Muscle of leg (tissue), 11 donors: ENCODE results near the gene ARHGAP24. TPM values are rescaled to one million over a fixed set of nuclear protein-coding genes. Genes with fewer than 3 reads are reported as not detected.

Source experiments
- DNase-seq: peaks from one replicate; pipeline ENCODE4 v3.0.0; 2013
- H3K27ac ChIP-seq: one replicate; pipeline ENCODE4 v1.5.1; 2013; ENCODE audit warnings: mild to moderate bottlenecking, low read length, control low read depth
- H3K27me3 ChIP-seq: one replicate; pipeline ENCODE4 v1.6.1; 2013; ENCODE audit warnings: low read length; ENCODE audit not compliant: control insufficient read depth, insufficient read depth
- H3K36me3 ChIP-seq: one replicate; pipeline ENCODE4 v1.6.1; 2013; ENCODE audit warnings: low read length; ENCODE audit not compliant: control insufficient read depth, insufficient read depth
- H3K4me1 ChIP-seq: one replicate; pipeline ENCODE4 v1.6.1; 2013; ENCODE audit warnings: low read length; ENCODE audit not compliant: control insufficient read depth, insufficient read depth
- H3K4me3 ChIP-seq: one replicate; pipeline ENCODE4 v1.5.1; 2013; ENCODE audit warnings: low read length, control low read depth
- H3K9me3 ChIP-seq: replicated peaks from 2 replicates; pipeline ENCODE4 v1.6.1; 2013; ENCODE audit warnings: low read depth, low read length; ENCODE audit not compliant: control insufficient read depth
- WGBS: methylation state at CpG from one replicate; pipeline ENCODE4 v1.1.5; 2013; ENCODE audit warnings: missing lambda C conversion rate; ENCODE audit not compliant: insufficient coverage; 5-methylcytosine and 5-hydroxymethylcytosine counted together
- polyA plus RNA-seq, 8 donors: library from polyadenylated mRNA; unstranded; fragments of 120-200 nt; gene quantifications; one replicate each; pipeline versions ENCODE4 v1.2.1 to v1.2.3, GENCODE V29; 2013; ENCODE audit warnings: inconsistent platforms in 1 of 8, low replicate concordance in 1 of 8; ENCODE audit not compliant: insufficient read length in 8 of 8, insufficient read depth in 1 of 8
- total RNA-seq: library from RNA; stranded (reverse); fragments of 120-200 nt; gene quantifications from one replicate; pipeline ENCODE4 v1.2.4, GENCODE V29; 2013

The ARHGAP24 gene
- total and polyA plus RNA-seq, 9 donors, result 39.8 to 66.1 (median 48.9) TPM

- WGBS, result 0% methylated on average over 1 of the region's 2 CpGs
- H3K27me3 ChIP-seq, result no peaks in the 10 kb centered on the region
- no peak for DNase-seq
- no peaks in the 10 kb centered on the region for H3K9me3 ChIP-seq
- no peak overlapping the region for H3K4me3 ChIP-seq
- peaks cover 13% of the 10 kb centered on the region for H3K4me1 ChIP-seq
- H3K36me3 ChIP-seq, result peaks cover 2% of the 10 kb centered on the region
- peak overlapping the region; percentile 84 for H3K27ac ChIP-seq
These were observed 288.3 kb downstream of the ARHGAP24 start for GRCh38 chr4:85763202-85763601.

DNA sequence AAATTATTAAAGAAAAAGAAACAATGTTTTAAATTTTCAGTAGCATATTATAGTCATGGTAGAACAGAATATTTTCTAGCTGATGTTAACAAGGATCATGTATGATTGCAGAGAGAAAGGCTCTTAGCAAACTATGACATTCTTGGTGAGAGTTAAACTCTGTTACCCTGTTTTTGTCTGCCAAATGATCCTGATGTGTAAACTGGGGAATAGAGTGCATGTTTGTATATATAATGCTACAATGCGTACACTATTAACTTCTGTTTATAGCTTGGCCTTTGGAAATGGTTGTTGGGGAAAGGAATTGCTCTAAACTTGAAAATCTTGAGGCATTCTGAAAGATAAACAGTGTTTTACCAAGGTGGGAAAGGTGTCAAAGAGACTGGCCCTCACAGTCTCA lies 292.7 kb downstream of the ARHGAP24 start:
- H3K27ac ChIP-seq, result no peak overlapping the region
- peaks cover 2% of the 10 kb centered on the region for H3K4me1 ChIP-seq
- no peaks in the 10 kb centered on the region for H3K9me3 ChIP-seq
- no peaks in the 10 kb centered on the region for H3K27me3 ChIP-seq
- no peak overlapping the region for H3K4me3 ChIP-seq
- H3K36me3 ChIP-seq, result no peaks in the 10 kb centered on the region
- no peak for DNase-seq
- no CpG with 5 or more reads among the region's 1 CpG for WGBS

- WGBS, result no CpG with 5 or more reads among the region's 2 CpGs
- Histone ChIP-seq H3K27ac (no peak overlapping the region), H3K4me1 (no peaks in the 10 kb centered on the region), H3K4me3 (no peak overlapping the region), H3K27me3 (no peaks in the 10 kb centered on the region), H3K9me3 (no peaks in the 10 kb centered on the region), H3K36me3 (no peaks in the 10 kb centered on the region)
- no peak for DNase-seq
These were observed 294.1 kb downstream of the ARHGAP24 start for GRCh38 chr4:85769009-85769408.

GRCh38 chr4:85772470-85772869 lies 297.5 kb downstream of the ARHGAP24 start:
- no peak for DNase-seq
- WGBS, result no CpG with 5 or more reads among the region's 1 CpG
- no peaks in the 10 kb centered on the region for H3K27me3 ChIP-seq
- no peaks in the 10 kb centered on the region for H3K36me3 ChIP-seq
- peaks cover 5% of the 10 kb centered on the region for H3K4me1 ChIP-seq
- no peak overlapping the region for H3K4me3 ChIP-seq
- no peaks in the 10 kb centered on the region for H3K9me3 ChIP-seq
- H3K27ac ChIP-seq, result no peak overlapping the region

GRCh38 chr4:85773372-85773771 lies 298.4 kb downstream of the ARHGAP24 start:
- no peaks in the 10 kb centered on the region for H3K27me3 ChIP-seq
- peaks cover 5% of the 10 kb centered on the region for H3K4me1 ChIP-seq
- no CpG with 5 or more reads among the region's 1 CpG for WGBS
- no peaks in the 10 kb centered on the region for H3K9me3 ChIP-seq
- H3K4me3 ChIP-seq, result no peak overlapping the region
- DNase-seq, result no peak
- no peaks in the 10 kb centered on the region for H3K36me3 ChIP-seq
- no peak overlapping the region for H3K27ac ChIP-seq

DNA sequence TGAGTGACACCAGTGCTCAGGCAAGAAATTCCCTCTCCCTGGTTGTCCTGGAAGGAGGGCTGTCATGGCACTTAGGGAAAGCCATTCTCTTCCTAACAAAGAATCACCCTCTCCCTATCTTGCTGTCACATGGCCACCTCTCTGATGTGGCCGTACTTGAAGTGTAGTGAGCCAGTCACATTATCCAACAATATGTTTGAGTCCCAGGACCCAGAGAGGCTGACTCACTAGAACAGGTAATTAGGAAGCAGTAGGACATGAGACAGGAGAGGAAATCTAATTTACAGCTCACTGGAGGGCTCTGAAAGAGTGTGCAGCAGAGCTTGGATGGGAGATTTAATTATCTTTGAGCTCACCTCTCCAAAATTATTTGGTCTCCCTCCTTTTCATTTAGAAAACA lies 299.1 kb downstream of the ARHGAP24 start:
- peak; percentile 31 for DNase-seq
- H3K4me3 ChIP-seq, result no peak overlapping the region
- no peak overlapping the region for H3K27ac ChIP-seq
- no peaks in the 10 kb centered on the region for H3K27me3 ChIP-seq
- WGBS, result no CpG with 5 or more reads among the region's 1 CpG
- no peaks in the 10 kb centered on the region for H3K9me3 ChIP-seq
- H3K4me1 ChIP-seq, result peaks cover 5% of the 10 kb centered on the region
- no peaks in the 10 kb centered on the region for H3K36me3 ChIP-seq

DNA sequence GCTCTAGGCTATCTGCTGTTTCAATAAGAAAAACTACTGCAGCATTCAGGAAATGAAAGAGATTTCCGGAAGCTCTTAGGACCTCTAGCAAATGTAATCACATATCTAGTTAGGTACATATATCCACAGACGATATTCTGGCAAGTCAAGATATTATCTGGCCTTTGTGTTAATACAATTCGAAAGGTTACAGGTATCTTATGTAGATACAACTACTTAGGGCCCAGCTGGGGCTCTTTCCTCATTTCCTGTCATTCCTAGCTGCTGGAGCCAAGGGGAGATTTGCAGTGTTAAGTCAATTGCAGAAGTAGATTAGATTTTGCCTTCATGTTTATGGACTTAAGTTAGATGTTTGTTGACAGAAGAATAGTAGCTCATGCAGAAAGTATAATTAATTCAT lies 299.5 kb downstream of the ARHGAP24 start:
- Histone ChIP-seq H3K4me1 (peaks cover 5% of the 10 kb centered on the region), H3K4me3 (no peak overlapping the region), H3K27me3 (no peaks in the 10 kb centered on the region), H3K27ac (no peak overlapping the region), H3K9me3 (no peaks in the 10 kb centered on the region), H3K36me3 (no peaks in the 10 kb centered on the region)
- DNase-seq, result no peak
- WGBS, result no CpG with 5 or more reads among the region's 3 CpGs

GRCh38 chr4:85776096-85776495 lies 301.1 kb downstream of the ARHGAP24 start:
- peak; percentile 83 for DNase-seq
- no peaks in the 10 kb centered on the region for H3K36me3 ChIP-seq
- WGBS, result 43% methylated on average over 1 of the region's 2 CpGs
- no peaks in the 10 kb centered on the region for H3K9me3 ChIP-seq
- peaks cover 5% of the 10 kb centered on the region for H3K4me1 ChIP-seq
- H3K27ac ChIP-seq, result peak overlapping the region; percentile 65
- no peak overlapping the region for H3K4me3 ChIP-seq
- H3K27me3 ChIP-seq, result no peaks in the 10 kb centered on the region

DNA sequence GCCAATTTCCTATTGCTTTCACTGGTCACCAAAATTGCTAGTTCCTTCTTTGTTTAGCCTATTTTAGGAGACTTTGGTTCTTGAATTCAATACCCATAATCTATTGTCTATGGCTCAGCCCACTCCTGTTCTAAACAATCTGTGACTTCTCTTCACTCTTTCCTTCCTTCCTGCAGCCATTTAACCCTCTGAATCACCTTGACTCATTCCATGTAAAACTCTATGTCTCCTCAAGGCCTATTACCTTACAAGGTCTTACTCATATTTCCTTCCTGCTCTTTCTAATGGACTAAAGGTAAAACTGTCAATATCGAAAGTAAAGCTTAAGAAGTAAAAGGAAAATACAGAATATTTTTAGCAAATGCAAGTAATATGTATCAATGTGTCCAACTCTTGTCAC lies 301.6 kb downstream of the ARHGAP24 start:
- no peak for DNase-seq
- H3K9me3 ChIP-seq, result no peaks in the 10 kb centered on the region
- H3K27ac ChIP-seq, result peak overlapping the region; percentile 65
- H3K27me3 ChIP-seq, result no peaks in the 10 kb centered on the region
- no CpG with 5 or more reads among the region's 1 CpG for WGBS
- peaks cover 5% of the 10 kb centered on the region for H3K4me1 ChIP-seq
- H3K4me3 ChIP-seq, result no peak overlapping the region
- H3K36me3 ChIP-seq, result no peaks in the 10 kb centered on the region

DNA sequence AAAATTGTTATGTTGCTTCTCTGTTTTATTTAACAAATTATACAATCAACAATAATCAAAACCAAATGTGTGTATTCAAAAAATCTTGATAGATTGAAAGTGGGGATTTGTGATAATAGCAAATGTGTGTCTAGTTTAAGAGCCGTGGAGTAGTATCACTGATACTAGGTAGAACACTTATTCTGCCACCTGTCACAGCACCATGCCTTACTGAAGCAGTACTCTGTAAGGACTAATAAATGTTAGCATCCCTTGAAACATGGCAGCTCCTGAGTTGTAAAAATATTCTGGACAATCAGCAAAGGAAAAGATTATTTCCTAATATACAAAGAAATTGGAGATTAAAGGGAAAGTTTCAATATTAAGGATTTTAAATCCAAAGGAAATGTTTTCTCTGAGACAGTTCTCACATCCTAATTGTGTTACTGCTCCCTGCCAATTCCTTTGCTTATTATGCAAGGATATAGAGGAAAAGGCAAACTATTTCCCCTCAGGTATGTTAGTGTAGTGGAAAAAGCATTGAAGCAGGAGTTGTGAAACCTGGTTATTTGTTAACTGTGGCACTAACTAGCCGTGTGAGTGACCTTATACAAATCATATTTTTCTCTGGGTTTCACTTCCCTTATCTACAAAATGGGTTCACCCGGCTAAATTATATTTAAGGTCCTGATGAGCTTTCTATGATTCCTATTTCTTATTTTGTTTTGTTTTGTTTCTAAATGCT lies 303.1 kb downstream of the ARHGAP24 start:
- Histone ChIP-seq H3K4me3 (no peak overlapping the region), H3K27ac (peak overlapping the region; percentile 88), H3K4me1 (peaks cover 5% of the 10 kb centered on the region), H3K36me3 (no peaks in the 10 kb centered on the region), H3K9me3 (no peaks in the 10 kb centered on the region), H3K27me3 (no peaks in the 10 kb centered on the region)
- WGBS, result no CpG with 5 or more reads among the region's 3 CpGs
- no peak for DNase-seq
